Hepatocyte (in vitro differentiated cells): ENCODE results near the gene GRK5. TPM values are rescaled to one million over a fixed set of nuclear protein-coding genes. Genes with fewer than 3 reads are reported as not detected.

ENCODE experiments used
- DNase-seq: peaks from one replicate; pipeline ENCODE4 v3.0.0-alpha.2; 2016; ENCODE audit warnings: low spot score
- H2AFZ ChIP-seq: fragments of 200-600 bp; sonication (generic); 2 replicates; pipeline ENCODE4 v1.6.0; 2016; ENCODE audit warnings: antibody characterized with exemption, mild to moderate bottlenecking
- H3K27ac ChIP-seq: fragments of 200-600 bp; sonication (generic); 2 replicates; pipeline ENCODE4 v1.5.1; 2016; ENCODE audit warnings: mild to moderate bottlenecking
- H3K27me3 ChIP-seq: fragments of 200-600 bp; sonication (generic); 2 replicates; pipeline ENCODE4 v1.6.1; 2016
- H3K36me3 ChIP-seq: fragments of 200-600 bp; sonication (generic); replicated peaks from 2 replicates; pipeline ENCODE4 v1.5.1; 2016; ENCODE audit warnings: low read depth; ENCODE audit not compliant: insufficient read depth
- H3K4me1 ChIP-seq: fragments of 200-600 bp; sonication (generic); 2 replicates; pipeline ENCODE4 v1.5.1; 2016; ENCODE audit warnings: mild to moderate bottlenecking, moderate library complexity; ENCODE audit not compliant: insufficient read depth
- H3K4me2 ChIP-seq: fragments of 200-600 bp; sonication (generic); 2 replicates; pipeline ENCODE4 v1.6.0; 2016
- H3K4me3 ChIP-seq: fragments of 200-600 bp; sonication (generic); 2 replicates; pipeline ENCODE4 v1.5.1; 2016; ENCODE audit warnings: mild to moderate bottlenecking
- H3K79me2 ChIP-seq: fragments of 200-600 bp; sonication (generic); 2 replicates; pipeline ENCODE4 v1.6.0; 2017; ENCODE audit warnings: mild to moderate bottlenecking
- H3K9me2 ChIP-seq: fragments of 200-600 bp; sonication (generic); replicated peaks from 2 replicates; pipeline ENCODE4 v1.6.0; 2017; ENCODE audit warnings: mild to moderate bottlenecking; ENCODE audit not compliant: insufficient read depth
- H3K9me3 ChIP-seq: fragments of 200-600 bp; sonication (generic); 2 replicates; pipeline ENCODE4 v1.5.1; 2016; ENCODE audit warnings: low read depth, mild to moderate bottlenecking
- H4K20me1 ChIP-seq: fragments of 200-600 bp; sonication (generic); 2 replicates; pipeline ENCODE4 v1.6.0; 2016; ENCODE audit warnings: mild to moderate bottlenecking; ENCODE audit not compliant: insufficient read depth, poor library complexity, severe bottlenecking
- CTCF ChIP-seq: fragments of 200-600 bp; sonication (generic); IDR thresholded peaks from 2 replicates; pipeline ENCODE4 v1.5.1; 2016; ENCODE audit warnings: antibody characterized with exemption, mild to moderate bottlenecking; ENCODE audit not compliant: poor library complexity
- EZH2 ChIP-seq: fragments of 200-600 bp; sonication (generic); IDR thresholded peaks from 2 replicates; pipeline ENCODE4 v1.6.1; 2016; ENCODE audit warnings: antibody characterized with exemption, mild to moderate bottlenecking, borderline replicate concordance
- EZH2phosphoT487 ChIP-seq: fragments of 200-600 bp; sonication (generic); IDR thresholded peaks from one replicate; pipeline ENCODE4 v1.6.1; 2018; ENCODE audit warnings: antibody characterized with exemption, mild to moderate bottlenecking, low read depth, moderate library complexity; ENCODE audit not compliant: unreplicated experiment, severe bottlenecking
- WGBS: methylation state at CpG from one replicate; pipeline ENCODE4 v1.1.6; 2016; ENCODE audit warnings: low lambda C conversion rate; ENCODE audit errors: missing lambda C conversion rate; 5-methylcytosine and 5-hydroxymethylcytosine counted together
- polyA plus RNA-seq: library from polyadenylated mRNA; unstranded; fragments of >200 nt; fragmentation: Nextera tagmentation; extraction: Ambion mirVana; gene quantifications from 2 replicates; pipeline ENCODE4 v1.2.1, GENCODE V29; 2016
- total RNA-seq: library from RNA; depleted of rRNA; stranded (reverse); fragments of >200 nt; gene quantifications from 2 replicates; pipeline ENCODE4 v1.2.3, GENCODE V29; 2014

Gene GRK5
- total and polyA plus RNA-seq, 2 experiments from 2014 or later, result 7.6 to 19.9 TPM

GRCh38 chr10:119379466-119380071, 172.2 kb downstream of the GRK5 start:
- Histone ChIP-seq H3K27me3 (no peaks in the 10 kb centered on the region), H4K20me1 (no peaks in the 10 kb centered on the region), H3K4me3 (no peak overlapping the region), H3K9me2 (no peaks in the 10 kb centered on the region), H2AFZ (no peak overlapping the region), H3K9me3 (no peaks in the 10 kb centered on the region), H3K4me1 (no peaks in the 10 kb centered on the region), H3K79me2 (peaks cover 5% of the 10 kb centered on the region), H3K36me3 (no peaks in the 10 kb centered on the region), H3K4me2 (no peak overlapping the region), H3K27ac (no peak overlapping the region)
- no peak for DNase-seq
- no peak for TF ChIP-seq EZH2
- no peak for TF ChIP-seq CTCF
- no peak for TF ChIP-seq EZH2phosphoT487
- 98% methylated on average over 10 of the region's 10 CpGs for WGBS

GRCh38 chr10:119383174-119383856, 175.9 kb downstream of the GRK5 start:
- H3K4me2 ChIP-seq, result no peak overlapping the region
- H3K4me1 ChIP-seq, result no peaks in the 10 kb centered on the region
- no peaks in the 10 kb centered on the region for H3K27me3 ChIP-seq
- WGBS, result 91% methylated on average over 11 of the region's 11 CpGs
- no peaks in the 10 kb centered on the region for H3K79me2 ChIP-seq
- no peaks in the 10 kb centered on the region for H3K9me3 ChIP-seq
- no peaks in the 10 kb centered on the region for H3K36me3 ChIP-seq
- DNase-seq, result no peak
- H2AFZ ChIP-seq, result no peak overlapping the region
- H3K27ac ChIP-seq, result no peak overlapping the region
- TF ChIP-seq CTCF (no peak), EZH2phosphoT487 (no peak), EZH2 (no peak)
- no peak overlapping the region for H3K4me3 ChIP-seq
- H4K20me1 ChIP-seq, result no peaks in the 10 kb centered on the region
- H3K9me2 ChIP-seq, result no peaks in the 10 kb centered on the region

- DNase-seq, result no peak
- H3K4me3 ChIP-seq, result no peak overlapping the region
- H3K36me3 ChIP-seq, result no peaks in the 10 kb centered on the region
- WGBS, result 98% methylated on average over 5 of the region's 5 CpGs
- no peaks in the 10 kb centered on the region for H3K27me3 ChIP-seq
- TF ChIP-seq EZH2 (no peak), EZH2phosphoT487 (no peak), CTCF (no peak)
- H2AFZ ChIP-seq, result no peak overlapping the region
- H3K27ac ChIP-seq, result no peak overlapping the region
- no peaks in the 10 kb centered on the region for H3K9me2 ChIP-seq
- H4K20me1 ChIP-seq, result no peaks in the 10 kb centered on the region
- H3K9me3 ChIP-seq, result no peaks in the 10 kb centered on the region
- no peaks in the 10 kb centered on the region for H3K4me1 ChIP-seq
- H3K79me2 ChIP-seq, result no peaks in the 10 kb centered on the region
- no peak overlapping the region for H3K4me2 ChIP-seq
Observed at GRCh38 chr10:119384127-119384526, 176.8 kb downstream of the GRK5 start.
